Renal pelvis (tissue), 4 donors: ENCODE results near the gene RIMOC1. TPM values are rescaled to one million over a fixed set of nuclear protein-coding genes. Genes with fewer than 3 reads are reported as not detected.
"Not testable (repeated sequence)": the region's sequence is repeated elsewhere in the genome, so short reads cannot be mapped to it uniquely, and the experiment has no call there.

Experiments used
- DNase-seq: peaks from one replicate; pipeline ENCODE4 v3.0.0-alpha.2; 2013
- polyA plus RNA-seq, 3 donors: library from polyadenylated mRNA; unstranded; fragments of 120-200 nt; gene quantifications; one replicate each; pipeline ENCODE4 v1.2.1, GENCODE V29; 2013; ENCODE audit not compliant: insufficient read length in 3 of 3

The RIMOC1 gene
- polyA plus RNA-seq, 3 donors: 27.3 to 34.1 (median 30.2) TPM

GRCh38 chr5:41945332-41945955, 41.3 kb downstream of the RIMOC1 start:
- not testable (repeated sequence) for DNase-seq

- no peak for DNase-seq
Measured at GRCh38 chr5:41951224-41951623, 47.1 kb downstream of the RIMOC1 start.

Other genes starting within 250 kb of the RIMOC1 start
- gene OXCT1, start 33.9 kb upstream of the RIMOC1 start, polyA plus RNA-seq: 10 to 100 TPM; 49.6 to 55.4 (median 50.7) TPM
- gene FBXO4, start 20.9 kb downstream of the RIMOC1 start, polyA plus RNA-seq: 10 to 100 TPM; 12.4 to 18.3 (median 15.9) TPM